NCI-H460 (cell line): ENCODE results near the gene COL20A1. TPM values are rescaled to one million over a fixed set of nuclear protein-coding genes. Genes with fewer than 3 reads are reported as not detected.

Experiments used
- DNase-seq: peaks from one replicate; pipeline ENCODE4 v3.0.0-alpha.2; 2016; ENCODE audit warnings: low read depth; ENCODE audit errors: extremely low read depth
- total RNA-seq: library from RNA; depleted of rRNA; stranded (reverse); fragments of >200 nt; shearing (Covaris generic); gene quantifications from 2 replicates; pipeline ENCODE4 v1.2.3, GENCODE V29; 2014

The COL20A1 gene
- total RNA-seq, 1 experiment from 2014 or later: 0.10 TPM

DNA sequence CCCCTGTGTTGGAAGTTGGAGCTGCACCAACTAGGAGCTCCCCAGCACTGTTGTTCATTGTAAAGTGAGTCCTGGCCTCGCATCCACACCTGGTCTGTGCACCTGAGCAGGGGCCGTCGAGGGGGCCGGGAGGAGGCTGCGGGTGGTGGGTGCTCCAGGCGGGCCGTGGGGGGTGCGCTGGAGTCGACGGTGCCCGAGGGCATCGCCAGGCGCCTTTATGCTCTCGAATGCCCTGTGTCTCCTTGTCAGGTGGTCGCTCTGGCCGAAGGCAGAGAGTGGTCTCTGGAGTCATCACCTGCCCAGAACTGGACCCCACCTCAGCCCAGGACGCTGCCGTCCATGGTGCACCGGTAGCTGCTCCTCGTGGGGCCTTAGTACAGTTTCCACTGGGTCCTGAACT is 16.0 kb upstream of the COL20A1 start:
- no peak for DNase-seq

DNA sequence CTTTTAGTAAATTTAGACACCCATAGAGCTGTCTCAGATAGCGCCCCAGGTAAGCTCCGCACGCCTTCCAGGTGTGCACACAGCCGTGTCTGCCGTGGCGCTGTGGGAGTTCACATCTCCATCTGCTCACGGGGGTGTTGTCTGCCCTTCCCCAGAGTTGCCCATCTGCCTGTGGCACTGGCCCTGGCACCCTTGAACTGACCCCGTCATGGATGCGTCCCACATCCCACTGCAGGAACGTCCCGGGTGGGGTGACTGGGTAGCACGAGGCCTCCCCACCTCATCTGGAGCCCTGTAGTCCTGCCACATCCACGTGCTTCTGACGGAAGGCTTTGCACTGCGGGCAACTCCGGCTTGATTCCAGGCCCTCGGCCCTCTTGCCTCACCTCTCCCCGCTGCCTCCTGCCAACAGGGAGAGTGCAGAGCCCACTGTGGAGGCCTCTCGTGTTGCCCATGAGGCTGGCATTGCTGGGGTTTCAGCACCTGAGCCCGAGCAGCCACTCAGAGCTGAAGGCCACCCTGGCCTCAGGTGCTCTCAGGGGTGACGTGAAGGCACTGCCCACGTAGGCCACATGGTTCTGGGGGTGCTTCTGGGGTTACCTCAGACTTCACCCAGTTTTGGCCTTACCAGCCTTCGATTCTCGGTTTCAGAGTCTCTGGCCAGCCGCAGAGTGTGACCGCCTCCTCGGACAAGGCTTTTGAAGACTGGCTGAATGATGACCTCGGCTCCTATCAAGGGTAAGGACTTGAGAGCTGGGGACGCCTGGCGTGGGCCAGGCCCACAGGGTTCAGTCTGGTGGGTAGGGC is 15.3 kb upstream of the COL20A1 start:
- no peak for DNase-seq

DNA sequence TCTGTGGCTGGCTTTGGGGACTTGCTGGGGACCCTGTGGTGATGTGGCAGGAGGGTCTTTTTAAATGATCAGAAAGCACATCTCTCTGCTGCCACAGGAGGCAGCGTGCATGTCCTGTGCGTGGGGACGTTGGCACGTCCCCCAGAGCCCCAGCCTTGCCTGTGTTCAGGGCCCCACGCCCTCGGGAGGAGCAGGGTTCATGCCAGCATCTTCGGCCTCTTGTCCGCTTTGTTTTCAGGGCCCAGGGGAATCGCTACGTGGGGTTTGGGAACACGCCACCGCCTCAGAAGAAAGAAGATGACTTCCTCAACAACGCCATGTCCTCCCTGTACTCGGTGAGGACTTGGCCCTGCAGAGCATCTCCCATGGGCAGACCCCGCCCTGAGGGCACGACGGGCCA is 14.3 kb upstream of the COL20A1 start:
- no peak for DNase-seq

- DNase-seq: no peak
These were observed 13.1 kb upstream of the COL20A1 start for GRCh38 chr20:63279931-63280330.

- DNase-seq: no peak
These were observed 12.6 kb upstream of the COL20A1 start for GRCh38 chr20:63280371-63280770.

DNA sequence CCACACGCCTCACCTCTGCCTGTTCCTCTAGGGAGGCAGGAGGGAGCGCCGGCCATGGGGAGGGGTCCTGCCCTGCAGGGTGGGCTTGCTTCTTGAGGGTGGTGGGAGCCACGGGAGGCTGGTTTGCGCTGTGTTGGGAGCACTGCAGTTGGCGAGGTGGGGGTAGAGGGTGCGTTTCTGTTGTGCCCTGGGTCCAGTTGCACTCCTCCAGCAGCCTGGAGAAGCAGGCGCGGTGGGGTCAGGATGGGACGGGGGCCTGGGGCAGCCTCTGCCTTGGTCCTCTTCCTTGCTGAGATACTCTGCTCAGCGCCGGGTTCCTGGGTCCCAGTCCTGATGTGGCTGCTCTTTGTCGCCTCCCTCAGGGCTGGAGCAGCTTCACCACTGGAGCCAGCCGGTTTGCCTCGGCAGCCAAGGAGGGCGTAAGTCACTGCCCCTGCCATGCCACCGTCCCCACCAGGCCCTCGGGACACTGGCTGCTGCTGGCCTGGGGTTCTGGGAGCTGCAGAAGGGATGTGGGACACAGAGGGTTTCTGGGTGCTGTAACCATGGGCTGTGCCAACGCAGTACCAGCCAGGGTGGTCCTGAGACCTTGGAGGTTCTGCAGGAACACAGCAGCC is 11.9 kb upstream of the COL20A1 start:
- no peak for DNase-seq

DNA sequence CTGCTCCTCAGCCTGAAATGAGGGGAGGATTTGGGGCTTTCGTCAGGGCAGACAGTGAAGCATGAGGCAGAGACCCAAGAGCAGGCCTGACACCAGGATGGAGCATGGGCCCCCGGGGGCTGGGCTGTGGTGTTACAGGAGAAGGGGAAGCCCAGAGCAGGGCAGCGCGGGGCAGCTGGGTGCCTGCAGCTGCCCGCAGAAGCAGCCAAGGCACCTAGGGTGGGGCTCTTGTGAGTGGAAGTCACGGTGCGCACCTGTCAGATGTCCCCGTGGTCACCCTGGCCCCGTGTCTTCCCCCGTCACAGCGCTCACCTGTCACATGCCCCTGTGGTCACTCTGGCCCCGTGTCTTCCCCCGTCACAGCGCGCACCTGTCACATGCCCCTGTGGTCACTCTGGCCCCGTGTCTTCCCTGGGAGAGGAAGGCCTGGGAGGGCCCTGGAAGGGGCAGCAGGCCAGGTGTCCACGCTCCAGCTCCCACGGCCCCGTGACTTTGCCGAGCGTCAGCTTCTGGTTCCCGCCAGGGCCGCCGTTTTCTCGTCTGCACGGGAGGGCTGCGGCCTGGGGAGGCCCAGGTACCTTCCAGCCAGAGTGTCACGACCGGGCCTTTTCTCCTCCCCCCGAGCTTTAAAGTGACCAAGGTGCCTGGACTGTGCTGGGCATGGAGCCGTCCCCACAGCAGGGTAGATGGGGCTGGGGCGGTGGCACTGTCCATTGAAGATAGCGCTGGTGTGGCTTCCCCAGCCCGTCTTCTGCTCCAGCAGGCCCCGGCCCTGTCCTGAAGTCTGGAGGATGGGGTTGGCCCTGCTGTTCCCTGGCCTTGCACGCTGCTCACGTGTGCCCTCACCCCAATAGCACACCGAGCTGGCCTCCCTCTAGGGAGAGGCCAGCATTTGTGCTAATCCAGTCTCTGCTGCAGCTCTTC is 11.0 kb upstream of the COL20A1 start:
- no peak for DNase-seq

- no peak for DNase-seq
These were observed 10.0 kb upstream of the COL20A1 start for GRCh38 chr20:63282946-63283345.

DNA sequence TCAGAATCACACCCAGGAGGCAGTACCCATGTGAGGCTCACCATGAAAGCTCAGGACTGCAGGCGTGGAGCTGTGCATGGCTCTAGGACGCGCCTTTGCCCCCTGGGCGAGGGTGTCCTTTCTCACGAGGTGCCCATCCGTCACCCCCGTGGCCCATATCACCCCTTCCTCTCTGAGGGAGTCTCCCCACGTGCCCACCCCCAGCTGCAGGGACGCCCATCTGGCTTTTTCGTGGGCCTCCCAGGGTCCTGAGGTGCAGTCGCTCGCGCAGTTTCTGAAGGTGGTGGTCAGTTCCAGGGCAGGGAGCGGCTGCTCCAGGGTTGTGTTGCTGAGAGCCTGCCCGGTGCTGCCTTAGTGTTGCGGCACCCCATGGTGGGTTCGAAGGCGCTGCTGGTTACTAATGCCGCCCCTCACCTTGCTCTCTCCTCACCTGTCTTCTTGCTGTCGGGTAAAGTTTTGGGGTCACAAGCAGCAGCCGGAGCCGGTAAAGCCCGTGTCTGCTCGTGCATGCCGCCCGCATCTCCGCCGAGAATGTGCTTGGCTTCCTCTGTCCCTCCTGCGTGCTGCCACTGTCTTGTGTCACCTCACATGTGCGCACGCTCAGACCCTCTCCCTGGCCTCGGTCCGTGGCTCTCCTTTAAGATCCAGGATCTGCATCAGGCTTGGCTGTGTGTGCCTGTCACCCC is 9.4 kb upstream of the COL20A1 start:
- no peak for DNase-seq

GRCh38 chr20:63284083-63284440 is 8.9 kb upstream of the COL20A1 start:
- DNase-seq: no peak

DNA sequence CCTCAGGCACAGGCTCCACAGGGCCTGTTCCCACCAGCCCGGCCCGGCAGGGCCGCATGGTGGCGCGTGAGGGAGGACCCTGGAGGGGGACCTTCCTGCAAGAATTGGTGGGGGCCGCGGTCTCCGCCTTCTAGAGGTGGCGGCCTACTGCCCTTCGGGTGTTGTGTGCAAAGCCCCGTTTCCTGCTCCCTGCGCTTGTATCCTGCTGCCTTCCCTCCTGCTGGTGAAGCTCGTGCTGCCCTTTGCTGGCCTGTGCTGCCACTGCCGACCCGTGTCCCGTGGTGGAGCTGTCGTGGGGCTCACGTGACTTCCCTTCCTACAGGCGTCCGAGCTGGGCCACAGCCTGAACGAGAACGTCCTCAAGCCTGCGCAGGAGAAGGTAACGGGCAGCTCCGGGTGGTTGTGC is 8.4 kb upstream of the COL20A1 start:
- no peak for DNase-seq

DNA sequence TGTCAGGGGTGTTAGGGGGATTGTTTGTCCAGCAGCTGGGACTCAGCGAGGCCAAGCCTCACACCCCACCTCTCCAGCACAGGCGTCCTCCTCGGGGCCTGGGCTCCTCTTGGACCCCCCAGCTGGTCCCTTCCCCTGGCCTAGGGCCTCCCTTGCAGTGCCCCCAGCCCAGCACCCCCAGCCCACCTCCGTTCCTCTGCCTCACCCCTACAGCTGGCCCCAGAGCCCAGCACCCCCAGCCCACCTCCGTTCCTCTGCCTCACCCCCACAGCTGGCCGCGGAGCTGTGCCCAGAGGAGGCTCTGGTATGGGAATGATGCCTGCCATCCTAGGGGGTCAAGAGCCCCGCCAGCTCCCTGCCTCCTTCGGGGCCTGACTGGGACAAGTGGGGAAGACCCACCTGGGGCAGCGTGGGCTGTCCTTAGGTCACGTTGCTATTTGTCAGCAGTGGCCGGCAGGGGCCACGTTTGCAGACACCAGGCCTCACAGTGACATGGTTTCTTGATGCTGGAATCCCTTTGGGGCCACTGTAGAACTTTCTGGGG is 7.9 kb upstream of the COL20A1 start:
- no peak for DNase-seq

GRCh38 chr20:63285636-63286615 is 7.1 kb upstream of the COL20A1 start:
- DNase-seq: no peak

DNA sequence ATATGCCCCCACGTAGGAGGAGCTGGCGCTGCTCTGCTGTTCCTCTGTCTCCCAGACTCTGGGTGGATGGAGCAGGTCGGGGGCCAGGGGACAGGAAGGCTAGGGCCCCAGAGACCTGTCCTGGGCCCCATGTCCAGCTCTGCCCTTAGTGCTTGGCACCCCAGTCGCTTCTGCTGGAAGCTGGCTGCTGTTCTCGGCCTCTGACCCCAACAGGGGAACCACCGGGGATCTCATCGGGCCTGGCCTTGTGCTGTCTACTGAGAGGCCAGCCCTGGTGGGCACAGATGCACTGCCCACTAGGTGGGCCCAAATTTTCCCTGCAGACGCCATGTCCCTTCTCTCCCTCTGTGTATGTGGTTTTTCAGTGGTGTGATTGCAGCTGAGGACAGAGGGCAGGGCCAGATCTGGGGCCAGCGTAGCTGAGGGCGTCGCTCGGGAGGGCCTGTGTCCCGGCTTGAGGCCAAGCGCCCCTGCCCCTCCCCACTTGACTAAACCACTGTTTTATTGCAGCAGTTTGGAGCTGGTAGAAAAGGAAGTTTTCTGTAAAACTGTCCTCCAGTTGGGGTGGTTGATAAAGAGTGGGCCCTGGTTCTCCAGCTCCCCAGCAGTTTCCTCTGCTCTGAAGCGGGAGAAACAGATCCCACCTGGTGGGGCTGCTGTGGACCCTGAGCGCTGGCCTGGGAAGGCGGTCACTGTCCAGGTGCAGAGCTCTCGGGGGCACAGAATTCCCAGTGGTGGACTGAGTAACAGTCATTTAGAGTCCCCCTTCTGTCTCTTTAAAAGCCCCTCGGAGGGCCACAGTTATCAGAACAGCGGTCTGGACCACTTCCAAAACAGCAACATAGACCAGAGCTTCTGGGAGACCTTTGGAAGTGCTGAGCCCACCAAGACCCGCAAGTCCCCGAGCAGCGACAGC is 5.9 kb upstream of the COL20A1 start:
- no peak for DNase-seq

DNA sequence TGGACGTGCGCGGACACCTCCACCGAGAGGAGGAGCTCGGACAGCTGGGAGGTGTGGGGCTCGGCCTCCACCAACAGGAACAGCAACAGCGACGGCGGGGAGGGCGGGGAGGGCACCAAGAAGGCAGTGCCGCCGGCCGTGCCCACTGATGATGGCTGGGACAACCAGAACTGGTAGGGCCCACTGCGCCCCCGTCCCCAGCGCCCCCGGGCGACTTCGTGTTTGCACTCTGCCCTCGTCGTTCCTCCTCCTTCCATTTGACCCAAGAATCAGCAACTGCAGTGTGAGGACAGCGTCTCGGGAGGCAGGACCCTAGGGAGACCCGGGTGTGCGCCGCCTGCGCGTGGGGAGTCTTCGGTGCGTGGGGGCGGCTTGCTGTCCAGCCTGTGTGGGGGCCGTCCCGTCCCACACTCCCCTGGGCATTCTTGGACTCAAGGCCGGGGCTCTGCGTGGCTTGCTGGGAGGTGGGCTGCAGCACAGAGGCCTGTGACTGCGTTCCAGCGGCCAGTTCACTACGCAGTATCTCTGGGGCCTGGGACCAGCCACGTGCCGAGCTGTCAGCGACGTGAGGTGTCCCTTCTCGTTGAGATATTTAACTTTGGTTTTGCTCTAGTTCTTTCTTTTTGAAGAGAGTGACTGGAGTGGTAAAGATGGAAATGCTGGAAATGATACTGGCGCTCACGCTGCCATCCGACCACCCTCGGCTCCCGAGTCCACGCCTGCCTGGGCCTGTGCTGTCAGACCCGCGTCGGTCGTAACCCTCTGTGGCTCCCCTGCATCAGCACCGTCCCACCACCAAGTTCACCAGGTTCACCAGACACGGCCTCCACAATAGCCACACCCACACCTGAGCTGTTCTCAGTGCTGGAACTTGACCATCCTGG is 5.0 kb upstream of the COL20A1 start:
- no peak for DNase-seq

DNA sequence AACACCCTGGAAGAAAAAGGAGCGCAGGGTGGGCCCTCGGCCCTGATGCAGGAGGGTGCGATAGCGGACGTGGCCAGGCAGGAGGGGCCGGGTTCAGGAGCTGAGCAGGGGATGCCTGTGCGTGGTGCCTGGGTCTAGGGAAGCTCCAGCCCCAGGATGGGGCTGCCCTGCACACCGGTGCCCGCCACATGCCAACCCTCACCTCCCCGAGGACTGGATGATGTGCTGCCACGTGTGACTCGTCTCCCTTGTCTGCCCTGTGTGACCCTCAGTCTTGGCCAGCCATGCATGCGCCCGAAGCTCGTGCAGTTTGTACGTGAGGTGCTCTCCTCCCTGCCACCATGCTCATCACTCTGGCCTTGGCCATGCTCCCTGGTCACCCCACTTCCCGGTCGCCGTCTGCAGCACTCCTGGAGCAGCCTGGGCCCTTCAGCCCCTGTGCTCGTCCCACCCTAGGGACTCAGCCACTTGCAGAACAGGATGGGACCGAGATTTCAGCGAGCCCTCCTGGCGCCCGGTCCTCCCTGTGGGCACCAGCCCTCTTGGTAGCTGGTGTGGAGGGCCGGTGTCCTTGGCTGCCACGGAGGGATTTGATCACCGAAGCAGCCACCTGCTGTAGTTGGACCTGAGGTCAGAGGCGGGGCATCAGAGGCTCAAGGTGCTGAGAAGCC is 4.3 kb upstream of the COL20A1 start:
- no peak for DNase-seq
